Articular chondrocyte of knee joint (primary cell): ENCODE results near the gene RFX7. TPM values are rescaled to one million over a fixed set of nuclear protein-coding genes. Genes with fewer than 3 reads are reported as not detected.

Experiments
- small RNA-seq: library from RNA; depleted of rRNA; stranded (forward); fragments of <200 nt; gene quantifications from one replicate; pipeline ENCODE3, GENCODE V24; 2012
- total RNA-seq: library from RNA; depleted of rRNA; stranded (reverse); fragments of >200 nt; gene quantifications from 2 replicates; pipeline ENCODE4 v1.2.3, GENCODE V29; 2012

Gene RFX7
- 8.6 and 9.1 TPM in 2 replicates for total RNA-seq

GRCh38 chr15:56243163-56244037 lies at the start of gene RFX7:
RFX7 (minus strand) TSS chr15:56243879; CDS start chr15:56243285, 594 bp downstream.

Small RNA genes within 50 kb of the gene (small RNA-seq; reads per million reads assigned to genes)
- gene CD24P2 (not detected), gene RNU6-1287P (not detected)

Other genes starting within 250 kb of the RFX7 start
- 10.8 and 13.5 TPM in 2 replicates for gene TEX9, start 121.5 kb upstream of the RFX7 start, total RNA-seq
- 2.4 and 2.7 TPM in 2 replicates for gene MNS1, start 221.3 kb upstream of the RFX7 start, total RNA-seq